Transverse colon (tissue), 4 donors: ENCODE measurements around the gene SPRR5. TPM values are rescaled to one million over a fixed set of nuclear protein-coding genes. Genes with fewer than 3 reads are reported as not detected.

Experiments
- DNase-seq: peaks from one replicate; pipeline ENCODE4 v3.0.0-alpha.2; 2019
- H3K27ac ChIP-seq, 4 donors: fragments of 200-600 bp; sonication (generic); 2 replicates each; pipeline ENCODE4 v1.5.1; 2016 to 2018; ENCODE audit warnings: inconsistent platforms in 4 of 4
- H3K27me3 ChIP-seq: fragments of 200-600 bp; sonication (generic); 2 replicates; pipeline ENCODE4 v1.5.1; 2017; ENCODE audit warnings: inconsistent platforms
- H3K36me3 ChIP-seq, 4 donors: fragments of 200-600 bp; sonication (generic); 2 replicates each; pipeline ENCODE4 v1.5.1; 2017 to 2019; ENCODE audit warnings: inconsistent platforms in 4 of 4
- H3K4me1 ChIP-seq, 4 donors: fragments of 200-600 bp; sonication (generic); 2 replicates each; pipeline ENCODE4 v1.5.1; 2017 to 2020; ENCODE audit warnings: inconsistent platforms in 4 of 4
- H3K4me3 ChIP-seq, 4 donors: fragments of 200-600 bp; sonication (generic); 1 replicate in 1 of 4; 2 replicates in 3 of 4; pipeline versions ENCODE4 v1.5.1 to v1.6.1; 2017 to 2019; ENCODE audit warnings: inconsistent platforms in 4 of 4
- H3K9me3 ChIP-seq, 2 donors: fragments of 200-600 bp; sonication (generic); 2 replicates each; pipeline ENCODE4 v1.5.1; 2017 to 2019; ENCODE audit warnings: inconsistent platforms in 2 of 2
- EP300 ChIP-seq: sonication (generic); formaldehyde crosslinking; IDR thresholded peaks from one replicate; pipeline ENCODE4 v1.6.1; 2017; ENCODE audit warnings: antibody characterized with exemption, low read depth
- POLR2A ChIP-seq: fragments of 450-650 bp; IDR thresholded peaks from one replicate; pipeline ENCODE4 v1.6.1; 2016; ENCODE audit warnings: antibody characterized with exemption, mild to moderate bottlenecking, moderate library complexity
- POLR2AphosphoS5 ChIP-seq, 3 donors: sonication (generic); formaldehyde crosslinking; IDR thresholded peaks; one replicate each; pipeline ENCODE4 v1.6.1; 2016; ENCODE audit warnings: antibody characterized with exemption in 3 of 3
- WGBS, 2 donors: methylation state at CpG; one replicate each; pipeline ENCODE4 v1.1.5; 2018; ENCODE audit warnings: low coverage in 1 of 2; 5-methylcytosine and 5-hydroxymethylcytosine counted together
- in situ Hi-C, 4 donors: fragments of 200-750 bp; cut with MboI; loops; one replicate each; pipeline versions ENCODE4 v1.15.0 to v1.15.1; 2017; ENCODE audit warnings: low sequenced_read_pairs in 3 of 4, low pct_ligation_motif_present in 1 of 4, low pct_unique_long_range_greater_than_20kb in 1 of 4
- intact Hi-C: fragments of 100-400 bp; cut with DNase I; formaldehyde crosslinking; loops from one replicate; pipeline ENCODE4 v1.15.1; 2023; ENCODE audit warnings: low total_unique reads
- total RNA-seq, 4 donors: library from RNA; depleted of rRNA; stranded (reverse); fragments of >200 nt; gene quantifications; one replicate each; pipeline ENCODE4 v1.1.0, GENCODE V29; 2016
- TF ChIP-seq, protein P1 (sequence below), 5 experiments: fragments of 200-600 bp in 3 of 5; fragments of 450-650 bp in 2 of 5; sonication (generic) in 3 of 5; IDR thresholded peaks; 1 replicate in 2 of 5; 2 replicates in 3 of 5; pipeline ENCODE4 v1.5.1; 2016 to 2017; ENCODE audit warnings: antibody characterized with exemption in 5 of 5, inconsistent platforms in 3 of 5, mild to moderate bottlenecking in 2 of 5, moderate library complexity in 1 of 5

Gene SPRR5
- total RNA-seq, 4 donors from 2014 or later = not detected

DNA sequence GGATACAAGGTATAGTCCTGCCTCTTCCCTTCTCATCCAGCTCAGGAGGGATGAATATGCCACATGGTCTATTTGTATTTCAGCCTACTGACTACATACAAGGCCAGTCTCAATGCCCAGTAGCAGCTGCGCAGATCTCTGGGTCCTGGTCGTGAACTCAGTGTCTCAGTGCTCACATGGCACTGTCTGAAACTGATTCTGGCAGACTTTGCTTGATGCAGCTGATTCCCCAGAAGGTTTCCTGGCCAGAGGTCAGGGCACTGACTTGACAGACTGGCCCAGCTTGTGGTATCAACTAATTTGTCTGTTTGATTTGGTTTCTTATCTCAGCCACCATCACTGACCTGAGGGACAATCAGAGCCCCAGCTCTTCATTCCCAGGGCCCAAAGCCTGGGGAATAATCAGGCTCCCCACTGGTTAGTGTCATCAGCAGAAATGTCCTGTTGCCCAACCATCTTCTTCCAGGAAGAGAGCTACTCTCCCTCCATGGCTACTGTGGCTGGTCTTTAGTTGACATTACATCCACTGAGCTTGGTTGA lies 15.9 kb downstream of the SPRR5 start:
- no peak overlapping the region for H3K27ac ChIP-seq
- intact Hi-C loops = no loop called here

GRCh38 chr1:152964536-152964935 lies 17.5 kb downstream of the SPRR5 start:
- Histone ChIP-seq H3K4me1 (no peaks in the 10 kb centered on the region), H3K27ac (no peak overlapping the region), H3K27me3 (no peaks in the 10 kb centered on the region), H3K36me3 (no peaks in the 10 kb centered on the region), H3K9me3 (no peaks in the 10 kb centered on the region), H3K4me3 (no peak overlapping the region)
- no peak for TF ChIP-seq EP300
- no peak for TF ChIP-seq POLR2AphosphoS5 (IDR thresholded peaks at IDR 0.05)
- no peak for TF ChIP-seq POLR2A
- TF ChIP-seq, protein P1, sequence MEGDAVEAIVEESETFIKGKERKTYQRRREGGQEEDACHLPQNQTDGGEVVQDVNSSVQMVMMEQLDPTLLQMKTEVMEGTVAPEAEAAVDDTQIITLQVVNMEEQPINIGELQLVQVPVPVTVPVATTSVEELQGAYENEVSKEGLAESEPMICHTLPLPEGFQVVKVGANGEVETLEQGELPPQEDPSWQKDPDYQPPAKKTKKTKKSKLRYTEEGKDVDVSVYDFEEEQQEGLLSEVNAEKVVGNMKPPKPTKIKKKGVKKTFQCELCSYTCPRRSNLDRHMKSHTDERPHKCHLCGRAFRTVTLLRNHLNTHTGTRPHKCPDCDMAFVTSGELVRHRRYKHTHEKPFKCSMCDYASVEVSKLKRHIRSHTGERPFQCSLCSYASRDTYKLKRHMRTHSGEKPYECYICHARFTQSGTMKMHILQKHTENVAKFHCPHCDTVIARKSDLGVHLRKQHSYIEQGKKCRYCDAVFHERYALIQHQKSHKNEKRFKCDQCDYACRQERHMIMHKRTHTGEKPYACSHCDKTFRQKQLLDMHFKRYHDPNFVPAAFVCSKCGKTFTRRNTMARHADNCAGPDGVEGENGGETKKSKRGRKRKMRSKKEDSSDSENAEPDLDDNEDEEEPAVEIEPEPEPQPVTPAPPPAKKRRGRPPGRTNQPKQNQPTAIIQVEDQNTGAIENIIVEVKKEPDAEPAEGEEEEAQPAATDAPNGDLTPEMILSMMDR (IDR thresholded peaks at IDR 0.05) = no peak
- in situ Hi-C loops (no loop called here), intact Hi-C loops (no loop called here)
- 71 to 88% methylated on average over 1 of the region's 1 CpG for WGBS, 2 donors
- no peak for DNase-seq

More for the DNA sequence above, 15.9 kb downstream of the SPRR5 start:
- Histone ChIP-seq H3K9me3 (no peaks in the 10 kb centered on the region), H3K27me3 (no peaks in the 10 kb centered on the region), H3K36me3 (no peaks in the 10 kb centered on the region), H3K4me1 (no peaks in the 10 kb centered on the region), H3K4me3 (no peak overlapping the region)
- in situ Hi-C loops = no loop called here
- WGBS, 2 donors = 84% methylated on average over 2 of the region's 2 CpGs; no CpG with 5 or more reads in 1 of the 2 donors
- no peak for TF ChIP-seq POLR2AphosphoS5 (IDR thresholded peaks at IDR 0.05)
- TF ChIP-seq POLR2A = no peak
- no peak for TF ChIP-seq EP300
- TF ChIP-seq, protein P1 (IDR thresholded peaks at IDR 0.05) = no peak
- no peak for DNase-seq

- H3K9me3 ChIP-seq = no peaks in the 10 kb centered on the region
- H3K27ac ChIP-seq = no peak overlapping the region
- no peaks in the 10 kb centered on the region for H3K36me3 ChIP-seq
- no peak for TF ChIP-seq EP300
- TF ChIP-seq POLR2A = no peak
- no peak for TF ChIP-seq POLR2AphosphoS5 (IDR thresholded peaks at IDR 0.05)
- TF ChIP-seq, protein P1 (IDR thresholded peaks at IDR 0.05) = no peak
- no peaks in the 10 kb centered on the region for H3K27me3 ChIP-seq
- no peak overlapping the region for H3K4me3 ChIP-seq
- H3K4me1 ChIP-seq = no peaks in the 10 kb centered on the region
- intact Hi-C loops = no loop called here
- 72 to 86% methylated on average over 1 to 4 of the region's 4 CpGs for WGBS, 2 donors
- in situ Hi-C loops = no loop called here
- no peak for DNase-seq
Observed at GRCh38 chr1:152965853-152966252, 18.8 kb downstream of the SPRR5 start.

GRCh38 chr1:152967201-152967600 lies 20.2 kb downstream of the SPRR5 start:
- Histone ChIP-seq H3K27me3 (no peaks in the 10 kb centered on the region), H3K9me3 (no peaks in the 10 kb centered on the region), H3K27ac (no peak overlapping the region), H3K4me1 (no peaks in the 10 kb centered on the region), H3K36me3 (no peaks in the 10 kb centered on the region), H3K4me3 (no peak overlapping the region)
- in situ Hi-C loops = no loop called here
- TF ChIP-seq POLR2A (no peak), POLR2AphosphoS5 (IDR thresholded peaks at IDR 0.05) (no peak), EP300 (no peak)
- TF ChIP-seq, protein P1 (IDR thresholded peaks at IDR 0.05) = no peak
- intact Hi-C loops = no loop called here
- 40 to 43% methylated on average over 5 to 7 of the region's 7 CpGs for WGBS, 2 donors
- no peak for DNase-seq
